Adrenal gland (tissue), 12 donors: Measurements from ENCODE around the gene FAM174C. TPM values are rescaled to one million over a fixed set of nuclear protein-coding genes. Genes with fewer than 3 reads are reported as not detected.
A peak's percentile ranks its signal among the peaks of the same experiment; 100 is the strongest.

Experiments used
- DNase-seq, 7 donors: peaks; one replicate each; pipeline ENCODE4 v3.0.0-alpha.2; 2019 to 2020
- H3K27ac ChIP-seq, 5 donors: fragments of 200-600 bp; sonication (generic) in 4 of 5; 1 replicate in 3 of 5; 2 replicates in 2 of 5; pipeline versions ENCODE4 v1.5.1 to v1.8.0; 2016 to 2020; ENCODE audit warnings: mild to moderate bottlenecking in 1 of 5
- H3K27me3 ChIP-seq: fragments of 200-600 bp; 2 replicates; pipeline ENCODE4 v1.8.0; 2021
- H3K36me3 ChIP-seq, 2 donors: fragments of 200-600 bp; replicated peaks in 1 of 2; 1 replicate in 1 of 2; 2 replicates in 1 of 2; pipeline versions ENCODE4 v1.5.1 to v1.8.0; 2018 to 2022
- H3K4me1 ChIP-seq, 2 donors: fragments of 200-600 bp; replicated peaks in 1 of 2; 1 replicate in 1 of 2; 2 replicates in 1 of 2; pipeline versions ENCODE4 v1.5.1 to v1.8.0; 2018 to 2021
- H3K4me3 ChIP-seq, 4 donors: fragments of 200-600 bp; sonication (generic) in 3 of 4; one replicate each; pipeline ENCODE4 v1.5.1; 2016 to 2018
- H3K9me3 ChIP-seq, 3 donors: fragments of 200-600 bp; sonication (generic) in 1 of 3; replicated peaks in 1 of 3; 1 replicate in 2 of 3; 2 replicates in 1 of 3; pipeline versions ENCODE4 v1.5.1 to v1.8.0; 2016 to 2021
- CTCF ChIP-seq, 6 experiments: fragments of 450-650 bp in 4 of 6; fragments of 200-600 bp in 2 of 6; sonication (generic) in 1 of 6; IDR thresholded peaks; 1 replicate in 5 of 6; 2 replicates in 1 of 6; pipeline versions ENCODE4 v1.5.1 to v1.8.0; 2016 to 2021; ENCODE audit warnings: antibody characterized with exemption in 6 of 6, mild to moderate bottlenecking in 2 of 6, moderate library complexity in 1 of 6
- POLR2A ChIP-seq, 2 donors: fragments of 450-650 bp; IDR thresholded peaks; one replicate each; pipeline ENCODE4 v1.6.1; 2017; ENCODE audit warnings: antibody characterized with exemption in 2 of 2, mild to moderate bottlenecking in 2 of 2, moderate library complexity in 1 of 2
- WGBS, 4 donors: extraction: QIAGEN DNeasy Blood & Tissue Kit in 2 of 4; methylation state at CpG; one replicate each; pipeline versions ENCODE4 v1.1.5 to v1.1.7; 2013 to 2017; 5-methylcytosine and 5-hydroxymethylcytosine counted together
- intact Hi-C, 2 donors: fragments of 100-400 bp; cut with DNase I; formaldehyde crosslinking; loops; one replicate each; pipeline versions ENCODE4 v1.14.1 to v1.15.0; 2022 to 2023
- polyA plus RNA-seq, 3 donors: library from polyadenylated mRNA; stranded (reverse); fragments of 200-250 nt in 2 of 3; fragments of 350-450 nt in 1 of 3; fragmentation: Illumina TruSeq in 1 of 3; extraction: RNeasy Lipid Tissue Mini Kit (QIAGEN cat#74804) in 1 of 3; gene quantifications; one replicate each; pipeline ENCODE4 v1.2.3, GENCODE V29; 2013 to 2014
- total RNA-seq, 9 donors: library from RNA; depleted of rRNA in 4 of 9; stranded (reverse); fragments of >200 nt in 4 of 9; fragments of 120-200 nt in 1 of 9; fragmentation: NEBNext Ultra II Directional in 1 of 9; extraction: Animal tissue kit (Norgen Biotek cat#: 25700) in 1 of 9; gene quantifications; one replicate each; pipeline versions ENCODE4 v1.1.0 to v1.2.4, GENCODE V29; 2013 to 2023
- donor health status: healthy with polysubstance abuse.
- donor health status: Bipolar disorder and iron deficiency.
- donor health status: DM: yes; HTN: yes; CAD: no.
- donor health status: DM: no; HTN: no; CAD: no.
- donor health status: DM: no; HTN: no; CAD: no.
- donor health status: DM: yes; HTN: yes; CAD: no.

Gene FAM174C
- total and polyA plus RNA-seq, 12 donors: 3.8 to 279 (median 86.5) TPM

GRCh38 chr19:1268226-1269064 is 6.9 kb upstream of the FAM174C start:
- Histone ChIP-seq H3K4me3 (no peak overlapping the region), H3K27ac (peak overlapping the region; percentile 26 to 100 (median 99)), H3K36me3 (peaks cover 0 to 30% of the 10 kb centered on the region in 2 donors), H3K27me3 (no peaks in the 10 kb centered on the region), H3K9me3 (no peaks in the 10 kb centered on the region), H3K4me1 (peaks cover 51 to 75% of the 10 kb centered on the region in 2 donors)
- WGBS, 4 donors: 49 to 56% (median 54%) methylated on average over 25 to 40 of the region's 40 CpGs
- TF ChIP-seq CTCF (IDR thresholded peaks at IDR 0.05) (no peak), POLR2A (IDR thresholded peaks at IDR 0.05) (no peak)
- intact Hi-C loops: loop anchor here in 1 of 2 donors (2.0 kb wide), 1 partner anchor 24 kb away; no protein-coding TSS in a partner anchor
- DNase-seq: peak in 5 of 7 donors; percentile 14 to 72 (median 46)

GRCh38 chr19:1269065-1269477 is 6.3 kb upstream of the FAM174C start, which contains the start of gene CIRBP:
Gene CIRBP (plus strand): TSS chr19:1269332. CDS start chr19:1270934, 1,602 bp downstream.
- H3K4me3 ChIP-seq: peak within 1 kb of the TSS; percentile 36 to 84 (median 56)
- DNase-seq: peak; percentile 100
- no peaks in the 10 kb centered on the region for H3K27me3 ChIP-seq
- TF ChIP-seq CTCF (IDR thresholded peaks at IDR 0.05): no peak
- peak; percentile 97 to 99 for TF ChIP-seq POLR2A (IDR thresholded peaks at IDR 0.05)
- intact Hi-C loops: loop anchor here in 1 of 2 donors (2.0 kb wide), 1 partner anchor 24 kb away; no protein-coding TSS in a partner anchor
- peak within 1 kb of the TSS; percentile 89 to 100 (median 99) for H3K27ac ChIP-seq
- H3K4me1 ChIP-seq: peaks cover 56 to 81% of the 10 kb centered on the region in 2 donors
- H3K9me3 ChIP-seq: no peaks in the 10 kb centered on the region
- 0 to 1% (median 0%) methylated on average over 18 to 50 of the region's 50 CpGs; no CpG with 5 or more reads in 1 of the 4 donors for WGBS, 4 donors
- H3K36me3 ChIP-seq: peaks cover 0 to 36% of the 10 kb centered on the region in 2 donors

GRCh38 chr19:1269478-1270212 is 5.7 kb upstream of the FAM174C start:
- no peaks in the 10 kb centered on the region for H3K27me3 ChIP-seq
- peaks cover 62 to 87% of the 10 kb centered on the region in 2 donors for H3K4me1 ChIP-seq
- 0 to 1% (median 1%) methylated on average over 2 to 64 of the region's 64 CpGs for WGBS, 4 donors
- peak; percentile 90 to 96 (median 94) for DNase-seq
- peak overlapping the region; percentile 89 to 100 (median 99) for H3K27ac ChIP-seq
- no peaks in the 10 kb centered on the region for H3K9me3 ChIP-seq
- intact Hi-C loops: loop anchor here (2.0 to 10.0 kb wide), 2 partner anchors 25 to 165 kb away; partner anchors contain the start of gene RPS15 (in 1 of the 2)
- peak overlapping the region; percentile 36 to 84 (median 56) for H3K4me3 ChIP-seq
- peaks cover 0 to 42% of the 10 kb centered on the region in 2 donors for H3K36me3 ChIP-seq
- TF ChIP-seq POLR2A (IDR thresholded peaks at IDR 0.05): peak in 1 of 2 donors; percentile 54
- no peak for TF ChIP-seq CTCF (IDR thresholded peaks at IDR 0.05)
